Kidney (tissue), 14 donors: ENCODE measurements around the gene KLHDC3. TPM values are rescaled to one million over a fixed set of nuclear protein-coding genes. Genes with fewer than 3 reads are reported as not detected.

ENCODE experiments used
- DNase-seq, 5 donors: peaks; one replicate each; pipeline ENCODE4 v3.0.0-alpha.2; 2013 to 2020
- FAIRE-seq: peaks from 2 replicates; lab custom pipeline; 2012; peaks lifted over from hg19 to GRCh38; lab: Jason Lieb, UNC
- H3K27ac ChIP-seq, 2 donors: one replicate each; pipeline ENCODE4 v1.7.0; 2013; ENCODE audit warnings: low read depth in 2 of 2, low read length in 2 of 2, inconsistent platforms in 1 of 2
- H3K27me3 ChIP-seq: one replicate; pipeline ENCODE4 v1.7.1; 2013; ENCODE audit warnings: low read length, inconsistent platforms; ENCODE audit not compliant: control insufficient read depth, insufficient read depth
- H3K36me3 ChIP-seq, 3 donors: one replicate each; pipeline versions ENCODE4 v1.7.0 to v1.7.1; 2013; ENCODE audit warnings: low read length in 3 of 3, control low read depth in 1 of 3, inconsistent platforms in 1 of 3; ENCODE audit not compliant: insufficient read depth in 3 of 3, control insufficient read depth in 2 of 3
- H3K4me1 ChIP-seq, 3 donors: one replicate each; pipeline versions ENCODE4 v1.7.0 to v1.7.1; 2013; ENCODE audit warnings: low read length in 3 of 3, inconsistent platforms in 1 of 3, low read depth in 1 of 3; ENCODE audit not compliant: control insufficient read depth in 2 of 3, insufficient read depth in 2 of 3
- H3K4me3 ChIP-seq, 3 donors: one replicate each; pipeline versions ENCODE4 v1.7.0 to v1.8.1; 2013; ENCODE audit warnings: low read length in 3 of 3, control low read depth in 1 of 3, inconsistent platforms in 1 of 3
- H3K9ac ChIP-seq, 3 donors: one replicate each; pipeline versions ENCODE4 v1.7.0 to v1.7.1; 2013; ENCODE audit warnings: low read length in 3 of 3, control low read depth in 1 of 3, inconsistent platforms in 1 of 3
- H3K9me3 ChIP-seq, 3 donors: one replicate each; pipeline versions ENCODE4 v1.7.0 to v1.7.1; 2013; ENCODE audit warnings: low read length in 3 of 3, control low read depth in 1 of 3, inconsistent platforms in 1 of 3; ENCODE audit not compliant: control insufficient read depth in 2 of 3, insufficient read depth in 1 of 3
- intact Hi-C: fragments of 100-400 bp; cut with DNase I; formaldehyde crosslinking; loops from one replicate; pipeline ENCODE4 v1.11.1; 2022
- polyA plus RNA-seq: library from polyadenylated mRNA; stranded (reverse); fragments of 350-450 nt; fragmentation: Illumina TruSeq; extraction: RNeasy Lipid Tissue Mini Kit (QIAGEN cat#74804); gene quantifications from one replicate; pipeline ENCODE4 v1.2.3, GENCODE V29; 2014; ENCODE audit warnings: low read depth, low replicate concordance; ENCODE audit not compliant: insufficient read depth
- total RNA-seq: library from RNA; stranded (reverse); fragmentation: NEBNext Ultra II Directional; extraction: Animal tissue kit (Norgen Biotek cat#: 25700); gene quantifications from one replicate; pipeline ENCODE4 v1.2.1, GENCODE V29; 2021
- TF ChIP-seq, protein P1 (sequence below): IDR thresholded peaks from 3 replicates; pipeline ENCODE4 v1.5.1; 2012; ENCODE audit warnings: mild to moderate bottlenecking, moderate library complexity, borderline replicate concordance; ENCODE audit not compliant: insufficient read depth; ENCODE audit errors: extremely low read depth
- donor health status: control.
- donor health status: control.
- donor health status: control.
- donor health status: control.
- donor health status: control.
- donor health status: DM: yes; HTN: yes; CAD: no.
- donor health status: Normal renal cell carcinoma (clear cell type).

The KLHDC3 gene
- total and polyA plus RNA-seq, 2 donors from 2014 or later: 52.6 to 90.0 TPM

DNA sequence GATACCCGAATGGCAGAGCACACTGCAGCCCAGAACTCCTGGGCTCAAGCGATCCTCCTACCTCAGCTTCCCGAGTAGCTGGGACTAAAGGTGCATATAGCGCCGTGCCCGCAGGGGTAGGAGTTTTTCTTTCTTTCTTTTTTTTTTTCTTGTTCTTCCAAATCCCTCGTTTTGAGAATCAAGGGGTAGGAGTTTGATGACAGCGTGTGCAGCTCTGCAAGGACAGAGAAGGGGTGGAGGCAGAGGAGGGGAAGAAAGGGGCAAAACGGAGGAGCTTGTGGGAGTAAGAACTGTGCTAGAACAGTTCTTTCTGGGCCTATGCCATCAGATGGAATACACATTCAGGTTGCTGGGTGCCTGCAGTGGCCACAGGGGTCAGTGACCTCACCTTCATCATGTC is 22.7 kb downstream of the KLHDC3 start:
- H3K9me3 ChIP-seq: no peaks in the 10 kb centered on the region
- H3K9ac ChIP-seq: no peak overlapping the region
- no peaks in the 10 kb centered on the region for H3K27me3 ChIP-seq
- H3K36me3 ChIP-seq: peaks cover 9 to 33% (median 24%) of the 10 kb centered on the region in 3 donors
- FAIRE-seq (no peak), DNase-seq (no peak)
- intact Hi-C loops: no loop called here
- no peak overlapping the region for H3K27ac ChIP-seq
- TF ChIP-seq, protein P1, sequence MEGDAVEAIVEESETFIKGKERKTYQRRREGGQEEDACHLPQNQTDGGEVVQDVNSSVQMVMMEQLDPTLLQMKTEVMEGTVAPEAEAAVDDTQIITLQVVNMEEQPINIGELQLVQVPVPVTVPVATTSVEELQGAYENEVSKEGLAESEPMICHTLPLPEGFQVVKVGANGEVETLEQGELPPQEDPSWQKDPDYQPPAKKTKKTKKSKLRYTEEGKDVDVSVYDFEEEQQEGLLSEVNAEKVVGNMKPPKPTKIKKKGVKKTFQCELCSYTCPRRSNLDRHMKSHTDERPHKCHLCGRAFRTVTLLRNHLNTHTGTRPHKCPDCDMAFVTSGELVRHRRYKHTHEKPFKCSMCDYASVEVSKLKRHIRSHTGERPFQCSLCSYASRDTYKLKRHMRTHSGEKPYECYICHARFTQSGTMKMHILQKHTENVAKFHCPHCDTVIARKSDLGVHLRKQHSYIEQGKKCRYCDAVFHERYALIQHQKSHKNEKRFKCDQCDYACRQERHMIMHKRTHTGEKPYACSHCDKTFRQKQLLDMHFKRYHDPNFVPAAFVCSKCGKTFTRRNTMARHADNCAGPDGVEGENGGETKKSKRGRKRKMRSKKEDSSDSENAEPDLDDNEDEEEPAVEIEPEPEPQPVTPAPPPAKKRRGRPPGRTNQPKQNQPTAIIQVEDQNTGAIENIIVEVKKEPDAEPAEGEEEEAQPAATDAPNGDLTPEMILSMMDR: no peak
- H3K4me1 ChIP-seq: peaks cover 0 to 2% (median 0%) of the 10 kb centered on the region in 3 donors
- no peak overlapping the region for H3K4me3 ChIP-seq

DNA sequence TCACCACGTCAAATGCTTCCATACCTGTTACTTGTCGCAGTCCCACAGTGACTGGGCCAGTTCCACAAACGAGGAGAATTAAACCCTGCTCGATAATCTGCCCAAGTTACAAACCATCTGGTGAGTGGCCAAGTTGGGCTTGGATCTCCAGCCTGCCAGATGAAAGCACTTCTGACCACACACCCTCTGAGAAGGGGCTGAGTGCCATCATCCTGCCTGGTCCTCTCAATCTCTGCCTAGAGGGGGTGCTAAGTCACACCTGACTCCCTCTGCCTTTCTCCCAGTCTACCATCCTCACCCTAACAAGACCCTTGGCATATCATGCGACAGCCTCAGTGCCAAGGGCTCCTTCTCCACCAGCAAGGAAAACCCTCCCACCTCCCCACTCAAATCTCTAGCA is 23.1 kb downstream of the KLHDC3 start:
- intact Hi-C loops: no loop called here
- Histone ChIP-seq H3K27me3 (no peaks in the 10 kb centered on the region), H3K9ac (no peak overlapping the region), H3K4me3 (no peak overlapping the region), H3K27ac (no peak overlapping the region), H3K4me1 (peaks cover 0 to 2% (median 0%) of the 10 kb centered on the region in 3 donors), H3K36me3 (peaks cover 9 to 33% (median 24%) of the 10 kb centered on the region in 3 donors), H3K9me3 (no peaks in the 10 kb centered on the region)
- no peak for DNase-seq
- no peak for FAIRE-seq
- TF ChIP-seq, protein P1: no peak

DNA sequence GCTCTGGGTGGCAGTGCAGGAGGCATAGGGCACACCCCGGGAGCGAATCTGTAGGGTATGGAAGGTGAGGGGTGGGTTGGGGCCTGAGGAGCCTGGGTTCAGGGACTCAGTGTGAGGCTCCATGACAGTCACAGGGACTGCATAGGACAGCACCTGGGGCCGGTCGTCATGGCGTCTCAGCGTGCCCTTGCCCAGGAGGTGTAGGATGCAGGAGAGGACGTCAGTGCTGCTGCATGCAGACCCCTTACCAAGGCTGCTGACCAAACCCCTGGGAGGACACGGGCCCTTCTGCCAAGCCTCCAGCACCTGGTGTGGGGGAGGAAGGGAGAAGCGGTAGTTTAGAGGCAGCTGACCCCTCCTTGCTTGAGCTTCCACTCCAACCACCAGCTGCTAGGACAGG is 23.7 kb downstream of the KLHDC3 start:
- intact Hi-C loops: no loop called here
- H3K27me3 ChIP-seq: no peaks in the 10 kb centered on the region
- no peaks in the 10 kb centered on the region for H3K9me3 ChIP-seq
- DNase-seq (no peak), FAIRE-seq (no peak)
- TF ChIP-seq, protein P1: no peak
- no peak overlapping the region for H3K9ac ChIP-seq
- peaks cover 0 to 2% (median 0%) of the 10 kb centered on the region in 3 donors for H3K4me1 ChIP-seq
- no peak overlapping the region for H3K4me3 ChIP-seq
- peaks cover 9 to 33% (median 24%) of the 10 kb centered on the region in 3 donors for H3K36me3 ChIP-seq
- no peak overlapping the region for H3K27ac ChIP-seq

DNA sequence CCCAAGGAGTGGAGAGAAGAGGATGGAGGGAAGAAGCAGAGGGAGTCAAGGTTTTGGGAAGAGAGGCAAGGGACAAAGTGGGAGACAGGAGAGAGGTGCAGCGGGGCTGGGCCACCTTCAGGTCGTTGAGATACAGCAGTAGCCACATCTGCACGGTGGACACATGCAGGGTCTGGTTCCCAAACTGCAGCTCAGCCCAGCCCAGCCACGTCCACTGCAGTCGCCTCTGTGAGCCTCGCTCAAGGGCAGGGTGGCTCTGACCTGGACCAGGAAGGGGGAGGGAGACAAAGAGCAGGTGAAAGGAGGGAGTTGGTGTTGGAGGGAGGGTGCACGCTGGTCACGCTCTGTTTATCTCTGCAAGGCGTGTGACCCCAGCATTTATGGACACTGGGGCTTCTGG is 24.7 kb downstream of the KLHDC3 start:
- Histone ChIP-seq H3K36me3 (peaks cover 9 to 30% (median 27%) of the 10 kb centered on the region in 3 donors), H3K27ac (no peak overlapping the region), H3K9ac (no peak overlapping the region), H3K4me3 (no peak overlapping the region), H3K9me3 (no peaks in the 10 kb centered on the region), H3K4me1 (peaks cover 0 to 2% (median 0%) of the 10 kb centered on the region in 3 donors), H3K27me3 (no peaks in the 10 kb centered on the region)
- TF ChIP-seq, protein P1: no peak
- FAIRE-seq: no peak
- DNase-seq: no peak
- intact Hi-C loops: no loop called here
